Stimulated activated memory B cell treated with anti-CD40 and anti-IgM and Interleukin-4, amounts not matched to agents 10 μg/mL and 1 μg/mL and 100 μg/mL, for 72 hours (primary cell): ENCODE measurements around the gene FOXD4L1.
A peak's percentile ranks its signal among the peaks of the same experiment; 100 is the strongest.
"Not testable (repeated sequence)": the region's sequence is repeated elsewhere in the genome, so short reads cannot be mapped to it uniquely, and the experiment has no call there.

Experiments used
- ATAC-seq: fragments of 150-1000 bp; cut with Tn5 transposase; 2 replicates; pipeline ENCODE4 v1.10.0; 2021
- H3K27ac Mint-ChIP-seq: one replicate; pipeline ENCODE4 v1.8.0; 2022; ENCODE audit warnings: mild to moderate bottlenecking, mixed read lengths
- H3K27me3 Mint-ChIP-seq: one replicate; pipeline ENCODE4 v1.8.0; 2022; ENCODE audit warnings: mixed read lengths
- H3K36me3 Mint-ChIP-seq: one replicate; pipeline ENCODE4 v1.8.0; 2022; ENCODE audit warnings: mixed read lengths
- H3K4me1 Mint-ChIP-seq: one replicate; pipeline ENCODE4 v1.8.0; 2022; ENCODE audit warnings: mixed read lengths
- H3K4me3 Mint-ChIP-seq: one replicate; pipeline ENCODE4 v1.8.0; 2022; ENCODE audit warnings: mild to moderate bottlenecking, moderate library complexity, mixed read lengths
- H3K9me3 Mint-ChIP-seq: one replicate; pipeline ENCODE4 v1.8.0; 2022; ENCODE audit warnings: mixed read lengths

Gene FOXD4L1

DNA sequence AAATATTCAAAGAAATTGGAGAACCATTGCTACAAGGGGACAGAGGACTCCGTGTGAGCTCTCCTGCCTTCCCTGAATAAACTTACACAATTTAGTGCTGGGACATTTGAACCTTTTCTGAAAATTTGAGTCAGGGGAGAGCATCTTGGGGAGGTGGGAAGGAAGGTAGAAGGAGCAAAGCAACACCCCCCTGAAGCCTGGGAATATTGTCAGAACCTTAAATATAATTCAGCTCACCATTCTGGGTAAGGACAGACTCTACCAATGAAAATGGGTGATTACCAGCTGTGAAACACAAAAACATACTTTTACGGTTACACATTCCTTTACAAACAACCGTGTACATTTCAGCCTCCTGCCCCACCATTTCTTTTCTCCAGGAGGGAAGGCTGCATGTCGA, at the start of gene FOXD4L1:
TSS of gene FOXD4L1 (plus strand) at position 301 of the 400 bp plus-strand sequence. CDS start 592 bp downstream, outside the sequence.
- H3K36me3 Mint-ChIP-seq = peaks cover 11% of the 10 kb centered on the region
- H3K9me3 Mint-ChIP-seq, H3K27ac Mint-ChIP-seq, ATAC-seq, H3K4me1 Mint-ChIP-seq, H3K27me3 Mint-ChIP-seq: not testable (repeated sequence)
- peak within 1 kb of the TSS; percentile 29 for H3K4me3 Mint-ChIP-seq

DNA sequence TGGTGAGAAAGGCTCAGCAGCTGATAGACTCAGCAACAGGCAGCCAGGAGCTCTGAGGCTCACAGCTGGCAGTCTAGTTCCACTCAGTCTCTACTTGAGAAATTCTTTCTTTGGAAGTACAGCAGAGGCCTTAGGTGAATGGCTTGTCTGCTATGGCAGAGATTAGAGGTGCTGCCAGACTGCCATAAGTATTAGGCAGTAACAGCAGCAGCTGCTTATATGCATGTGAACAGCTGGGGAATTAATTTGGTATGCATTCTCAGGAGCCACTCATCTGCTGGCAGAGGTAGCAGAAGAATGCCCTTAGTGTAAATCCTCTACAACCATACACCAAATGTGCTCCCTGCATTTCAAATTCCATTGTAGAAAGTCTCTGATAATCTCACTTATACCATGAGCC, 32.7 kb upstream of the FOXD4L1 start:
- H3K4me1 Mint-ChIP-seq, H3K27me3 Mint-ChIP-seq, H3K27ac Mint-ChIP-seq: not testable (repeated sequence)

GRCh38 chr2:113476688-113477368, 21.6 kb upstream of the FOXD4L1 start:
- H3K27ac Mint-ChIP-seq, ATAC-seq, H3K4me3 Mint-ChIP-seq, H3K4me1 Mint-ChIP-seq, H3K27me3 Mint-ChIP-seq, H3K9me3 Mint-ChIP-seq: not testable (repeated sequence)
- peaks cover 20% of the 10 kb centered on the region for H3K36me3 Mint-ChIP-seq

More for the DNA sequence above, 32.7 kb upstream of the FOXD4L1 start:
- H3K9me3 Mint-ChIP-seq, ATAC-seq, H3K36me3 Mint-ChIP-seq, H3K4me3 Mint-ChIP-seq: not testable (repeated sequence)

DNA sequence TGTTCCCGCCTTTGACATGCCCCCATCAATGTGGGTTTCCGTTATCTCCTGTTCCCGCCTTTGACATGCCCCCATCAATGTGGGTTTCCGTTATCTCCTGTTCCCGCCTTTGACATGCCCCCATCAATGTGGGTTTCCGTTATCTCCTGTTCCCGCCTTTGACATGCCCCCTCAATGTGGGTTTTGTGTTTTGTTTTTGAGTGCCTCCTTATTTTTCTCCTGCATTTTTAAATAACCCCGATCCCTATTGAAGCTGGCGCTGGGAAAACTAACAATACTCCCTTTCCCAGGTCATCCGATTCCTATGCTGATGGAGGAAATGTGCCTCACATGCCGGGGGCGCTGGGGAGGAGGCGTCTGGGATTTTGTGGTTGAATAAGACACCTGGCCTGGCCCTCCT, 1.9 kb upstream of the FOXD4L1 start:
- ATAC-seq, H3K9me3 Mint-ChIP-seq, H3K4me3 Mint-ChIP-seq, H3K4me1 Mint-ChIP-seq, H3K27ac Mint-ChIP-seq, H3K27me3 Mint-ChIP-seq: not testable (repeated sequence)
- peaks cover 11% of the 10 kb centered on the region for H3K36me3 Mint-ChIP-seq

- not testable (repeated sequence) for H3K27ac Mint-ChIP-seq, H3K27me3 Mint-ChIP-seq, ATAC-seq, H3K4me1 Mint-ChIP-seq, H3K9me3 Mint-ChIP-seq
- peaks cover 11% of the 10 kb centered on the region for H3K36me3 Mint-ChIP-seq
- H3K4me3 Mint-ChIP-seq = peak overlapping the region; percentile 29
Observed at GRCh38 chr2:113499019-113499885, 787 bp downstream of the FOXD4L1 start.

GRCh38 chr2:113499886-113500722, 1.6 kb downstream of the FOXD4L1 start:
- not testable (repeated sequence) for H3K4me3 Mint-ChIP-seq, ATAC-seq, H3K9me3 Mint-ChIP-seq, H3K27me3 Mint-ChIP-seq, H3K4me1 Mint-ChIP-seq, H3K27ac Mint-ChIP-seq
- H3K36me3 Mint-ChIP-seq = peaks cover 11% of the 10 kb centered on the region

DNA sequence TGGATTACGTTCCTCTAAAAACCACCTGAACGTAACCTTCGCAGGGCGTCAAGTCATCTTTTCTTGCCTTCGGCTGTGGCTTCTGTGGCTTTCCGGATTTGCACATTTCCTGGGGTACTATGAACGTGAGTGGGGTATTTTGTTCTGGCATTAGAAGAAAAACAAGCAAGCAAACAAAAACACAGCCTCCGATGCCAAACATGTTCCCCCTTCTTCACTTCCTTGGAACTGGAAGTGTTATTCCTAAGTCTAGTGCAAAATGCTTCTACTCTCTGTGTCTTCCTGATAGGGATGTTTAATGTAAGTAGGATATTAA, 2.2 kb downstream of the FOXD4L1 start:
- H3K36me3 Mint-ChIP-seq = peaks cover 11% of the 10 kb centered on the region
- not testable (repeated sequence) for ATAC-seq, H3K4me1 Mint-ChIP-seq, H3K27ac Mint-ChIP-seq, H3K4me3 Mint-ChIP-seq, H3K9me3 Mint-ChIP-seq, H3K27me3 Mint-ChIP-seq

- not testable (repeated sequence) for H3K4me1 Mint-ChIP-seq, H3K9me3 Mint-ChIP-seq, H3K36me3 Mint-ChIP-seq, ATAC-seq
- peaks cover 11% of the 10 kb centered on the region for H3K27me3 Mint-ChIP-seq
- H3K4me3 Mint-ChIP-seq = peak overlapping the region; percentile 56
- peak overlapping the region; percentile 14 for H3K27ac Mint-ChIP-seq
Observed at GRCh38 chr2:113502216-113503093, 4.0 kb downstream of the FOXD4L1 start.

DNA sequence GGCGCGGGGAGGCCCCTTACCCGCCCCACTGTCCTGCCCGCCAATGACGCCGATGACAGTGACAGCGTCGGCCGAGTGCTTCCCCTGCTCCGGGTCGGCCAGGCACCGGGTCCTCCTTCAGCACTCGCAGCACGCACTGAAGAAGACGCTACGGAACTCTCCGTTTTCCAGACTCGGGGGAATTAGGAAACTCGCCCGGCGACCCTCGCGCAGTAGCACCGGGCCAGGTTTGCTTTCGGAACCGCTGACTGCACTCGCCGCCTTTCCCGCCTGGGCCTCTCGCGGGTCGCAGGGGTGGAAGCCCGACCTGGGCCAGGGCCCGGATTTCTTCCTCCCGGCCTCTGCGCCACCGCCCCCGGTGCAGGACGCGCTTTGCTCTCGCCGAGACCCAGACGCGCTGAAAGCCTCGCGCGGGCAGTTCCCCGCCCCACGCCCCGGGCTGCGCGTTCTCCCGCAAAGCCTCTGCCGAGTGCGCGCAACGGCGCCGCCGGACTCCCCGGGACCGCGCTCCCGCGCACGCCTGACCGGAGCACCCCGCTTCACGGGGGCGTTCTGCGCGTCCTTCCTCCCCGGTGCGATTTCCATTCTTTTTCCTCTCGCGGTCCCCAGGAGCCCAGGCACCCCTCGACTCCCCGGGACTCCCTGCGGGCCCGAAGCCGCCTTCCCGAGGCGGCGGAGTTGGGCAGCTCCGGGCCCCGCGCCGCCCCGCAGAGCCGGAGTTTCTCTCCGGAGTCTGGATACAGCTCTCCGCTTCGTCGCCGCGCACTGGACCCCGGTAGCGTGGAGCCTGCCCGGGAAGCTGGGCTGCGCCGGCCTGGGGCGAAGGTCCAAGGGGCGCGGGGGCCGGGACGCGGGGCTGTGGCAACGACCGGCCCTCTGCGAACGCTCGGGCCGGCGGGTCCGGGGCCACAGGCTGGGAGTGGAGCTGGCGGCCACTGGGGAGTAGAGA, 4.9 kb downstream of the FOXD4L1 start:
- Mint-ChIP-seq H3K4me3 (peak overlapping the region; percentile 56), H3K27me3 (peaks cover 18% of the 10 kb centered on the region), H3K27ac (peak overlapping the region; percentile 14)
- not testable (repeated sequence) for H3K9me3 Mint-ChIP-seq, H3K4me1 Mint-ChIP-seq, H3K36me3 Mint-ChIP-seq
- ATAC-seq = peak; percentile 71

- ATAC-seq, H3K4me1 Mint-ChIP-seq, H3K36me3 Mint-ChIP-seq, H3K4me3 Mint-ChIP-seq, H3K9me3 Mint-ChIP-seq, H3K27ac Mint-ChIP-seq: not testable (repeated sequence)
- H3K27me3 Mint-ChIP-seq = peaks cover 18% of the 10 kb centered on the region
Observed at GRCh38 chr2:113504081-113504480, 5.6 kb downstream of the FOXD4L1 start.

GRCh38 chr2:113507394-113508140, 9.1 kb downstream of the FOXD4L1 start:
- H3K4me3 Mint-ChIP-seq, H3K36me3 Mint-ChIP-seq, ATAC-seq, H3K4me1 Mint-ChIP-seq, H3K27ac Mint-ChIP-seq, H3K9me3 Mint-ChIP-seq: not testable (repeated sequence)
- H3K27me3 Mint-ChIP-seq = peaks cover 18% of the 10 kb centered on the region

GRCh38 chr2:113508187-113508586, 9.7 kb downstream of the FOXD4L1 start:
- not testable (repeated sequence) for H3K4me3 Mint-ChIP-seq, H3K4me1 Mint-ChIP-seq, H3K36me3 Mint-ChIP-seq, H3K9me3 Mint-ChIP-seq, H3K27ac Mint-ChIP-seq
- peaks cover 16% of the 10 kb centered on the region for H3K27me3 Mint-ChIP-seq
- ATAC-seq = peak; percentile 24

DNA sequence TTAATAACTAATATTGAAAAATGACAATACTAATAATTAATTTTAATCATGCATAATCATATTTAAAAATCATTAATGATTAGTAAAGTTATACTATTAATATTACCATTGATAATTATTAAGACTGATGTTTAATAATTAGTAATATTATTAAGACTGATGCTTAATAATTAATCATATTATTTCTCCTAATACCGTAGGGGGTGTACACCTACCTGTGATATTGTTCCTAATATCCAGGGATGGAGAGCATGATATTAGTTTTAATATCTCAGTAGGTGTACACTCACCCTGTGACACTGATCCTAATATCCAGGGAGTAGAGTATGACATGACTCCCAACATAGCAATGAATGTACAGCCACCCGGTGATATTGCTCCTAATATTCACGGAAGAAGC, 12.4 kb downstream of the FOXD4L1 start:
- H3K4me3 Mint-ChIP-seq, H3K4me1 Mint-ChIP-seq, H3K36me3 Mint-ChIP-seq, H3K9me3 Mint-ChIP-seq, H3K27ac Mint-ChIP-seq, ATAC-seq: not testable (repeated sequence)
- peaks cover 16% of the 10 kb centered on the region for H3K27me3 Mint-ChIP-seq
